ENCODE results near the gene MINAR1. TPM values are rescaled to one million over a fixed set of nuclear protein-coding genes. Genes with fewer than 3 reads are reported as not detected.

Gene MINAR1
- total RNA-seq, 4 donors from 2014 or later = 0.03 to 0.38 (median 0.17) TPM

DNA sequence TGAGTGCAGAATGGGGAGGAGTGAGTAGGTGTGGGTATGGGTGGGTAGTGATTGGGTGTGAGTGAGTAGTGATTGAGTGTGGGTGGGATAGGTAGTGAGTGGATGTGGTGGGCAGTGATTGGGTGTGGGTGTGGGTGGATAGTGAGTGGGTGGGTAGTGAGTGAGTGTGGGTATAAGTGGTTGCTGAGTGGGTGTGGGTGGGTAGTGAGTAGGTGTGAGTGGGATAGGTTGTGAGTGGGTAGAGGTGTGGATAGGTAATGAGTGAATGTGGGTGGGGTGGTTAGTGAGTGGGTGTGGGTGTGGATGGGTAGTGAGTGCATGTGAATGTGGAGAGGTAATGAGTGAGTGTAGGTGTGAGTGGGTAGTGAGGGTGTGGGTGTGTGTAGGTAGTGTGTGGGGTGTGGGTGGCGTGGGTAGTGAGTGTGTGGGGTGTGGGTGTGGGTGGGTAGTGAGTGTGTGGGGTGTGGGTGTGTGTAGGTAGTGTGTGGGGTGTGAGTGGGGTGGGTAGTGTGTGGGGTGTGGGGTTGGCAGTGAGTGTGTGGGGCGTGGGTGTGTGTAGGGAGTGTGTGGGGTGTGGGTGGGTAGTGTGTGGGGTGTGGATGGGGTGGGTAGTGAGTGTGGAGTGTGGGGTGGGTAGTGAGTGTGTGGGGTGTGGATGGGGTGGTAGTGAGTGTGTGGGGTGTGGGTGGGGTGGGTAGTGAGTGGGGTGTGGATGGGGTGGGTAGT is 5.3 kb downstream of the MINAR1 start:
- Histone ChIP-seq H3K36me3 (no peaks in the 10 kb centered on the region), H3K27me3 (peaks cover 0 to 40% (median 8%) of the 10 kb centered on the region in 4 donors), H3K4me1 (peaks cover 3 to 7% (median 4%) of the 10 kb centered on the region in 3 donors), H3K27ac (no peak overlapping the region), H3K9me3 (no peaks in the 10 kb centered on the region), H3K4me3 (no peak overlapping the region)
- intact Hi-C loops (cut with DNase I) = no loop called here
- WGBS, 2 donors = 43 to 71% methylated on average over 1 to 2 of the region's 2 CpGs
- no peak for TF ChIP-seq POLR2A (IDR thresholded peaks at IDR 0.05)
- TF ChIP-seq, protein P1, sequence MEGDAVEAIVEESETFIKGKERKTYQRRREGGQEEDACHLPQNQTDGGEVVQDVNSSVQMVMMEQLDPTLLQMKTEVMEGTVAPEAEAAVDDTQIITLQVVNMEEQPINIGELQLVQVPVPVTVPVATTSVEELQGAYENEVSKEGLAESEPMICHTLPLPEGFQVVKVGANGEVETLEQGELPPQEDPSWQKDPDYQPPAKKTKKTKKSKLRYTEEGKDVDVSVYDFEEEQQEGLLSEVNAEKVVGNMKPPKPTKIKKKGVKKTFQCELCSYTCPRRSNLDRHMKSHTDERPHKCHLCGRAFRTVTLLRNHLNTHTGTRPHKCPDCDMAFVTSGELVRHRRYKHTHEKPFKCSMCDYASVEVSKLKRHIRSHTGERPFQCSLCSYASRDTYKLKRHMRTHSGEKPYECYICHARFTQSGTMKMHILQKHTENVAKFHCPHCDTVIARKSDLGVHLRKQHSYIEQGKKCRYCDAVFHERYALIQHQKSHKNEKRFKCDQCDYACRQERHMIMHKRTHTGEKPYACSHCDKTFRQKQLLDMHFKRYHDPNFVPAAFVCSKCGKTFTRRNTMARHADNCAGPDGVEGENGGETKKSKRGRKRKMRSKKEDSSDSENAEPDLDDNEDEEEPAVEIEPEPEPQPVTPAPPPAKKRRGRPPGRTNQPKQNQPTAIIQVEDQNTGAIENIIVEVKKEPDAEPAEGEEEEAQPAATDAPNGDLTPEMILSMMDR (IDR thresholded peaks at IDR 0.05) = no peak
- DNase-seq = no peak

DNA sequence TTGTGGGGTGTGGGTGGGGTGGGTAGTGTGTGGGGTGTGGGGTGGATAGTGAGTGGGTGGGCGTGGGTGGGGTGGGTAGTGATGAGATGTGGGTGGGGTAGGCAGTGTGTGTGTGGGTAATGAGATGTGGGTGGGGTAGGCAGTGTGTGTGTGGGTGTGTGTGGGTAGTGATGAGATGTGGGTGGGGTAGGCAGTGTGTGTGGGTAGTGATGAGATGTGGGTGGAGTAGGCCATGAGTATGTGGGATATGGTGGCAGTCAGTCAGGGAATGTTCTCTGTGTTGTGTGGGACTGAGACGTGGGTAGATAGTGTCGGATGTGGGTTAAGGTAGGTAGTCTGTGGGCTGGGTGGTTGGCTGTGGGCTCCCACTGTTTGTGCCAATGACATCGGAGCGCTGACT is 7.1 kb downstream of the MINAR1 start:
- intact Hi-C loops (cut with DNase I) = no loop called here
- Histone ChIP-seq H3K27ac (no peak overlapping the region), H3K4me1 (no peaks in the 10 kb centered on the region), H3K27me3 (peaks cover 0 to 22% (median 0%) of the 10 kb centered on the region in 4 donors), H3K4me3 (no peak overlapping the region), H3K9me3 (no peaks in the 10 kb centered on the region), H3K36me3 (no peaks in the 10 kb centered on the region)
- TF ChIP-seq POLR2A (IDR thresholded peaks at IDR 0.05) = no peak
- TF ChIP-seq, protein P1 (IDR thresholded peaks at IDR 0.05) = no peak
- DNase-seq = no peak
- 81 to 93% methylated on average over 5 of the region's 5 CpGs for WGBS, 2 donors

DNA sequence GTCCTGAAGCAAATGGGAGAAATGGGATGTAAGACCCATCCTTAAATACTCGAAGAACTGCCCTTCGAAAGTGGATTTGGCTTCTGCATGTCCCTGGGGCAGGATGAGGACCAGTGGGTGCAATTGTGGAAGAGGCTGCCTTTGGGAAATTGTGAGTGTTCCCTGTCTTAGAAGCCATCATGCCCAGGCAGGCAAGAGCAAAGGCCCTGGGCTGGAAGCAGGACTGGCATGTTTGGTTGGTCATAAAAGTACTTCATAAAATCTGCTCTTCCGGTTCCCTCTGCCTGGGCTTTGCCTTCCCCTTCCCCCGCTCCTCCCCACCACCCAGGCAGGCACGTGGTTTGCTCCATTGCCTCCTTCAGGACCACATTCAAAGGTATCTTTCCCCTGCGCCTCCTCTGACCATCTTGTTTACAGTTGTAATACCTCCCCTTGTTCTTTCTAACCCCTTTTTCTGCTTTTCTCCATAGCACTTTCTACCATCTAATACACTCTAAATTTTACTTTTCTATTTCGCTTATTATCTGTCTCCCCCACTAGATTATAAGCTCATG is 8.3 kb downstream of the MINAR1 start:
- TF ChIP-seq, protein P1 (IDR thresholded peaks at IDR 0.05) = no peak
- no peak for TF ChIP-seq POLR2A (IDR thresholded peaks at IDR 0.05)
- no peak for DNase-seq
- no peak overlapping the region for H3K27ac ChIP-seq
- intact Hi-C loops (cut with DNase I) = no loop called here
- WGBS, 2 donors = 66% methylated on average over 7 of the region's 7 CpGs
- H3K4me1 ChIP-seq = no peaks in the 10 kb centered on the region
- H3K4me3 ChIP-seq = no peak overlapping the region
- H3K36me3 ChIP-seq = no peaks in the 10 kb centered on the region
- peaks cover 0 to 10% (median 0%) of the 10 kb centered on the region in 4 donors for H3K27me3 ChIP-seq
- no peaks in the 10 kb centered on the region for H3K9me3 ChIP-seq

DNA sequence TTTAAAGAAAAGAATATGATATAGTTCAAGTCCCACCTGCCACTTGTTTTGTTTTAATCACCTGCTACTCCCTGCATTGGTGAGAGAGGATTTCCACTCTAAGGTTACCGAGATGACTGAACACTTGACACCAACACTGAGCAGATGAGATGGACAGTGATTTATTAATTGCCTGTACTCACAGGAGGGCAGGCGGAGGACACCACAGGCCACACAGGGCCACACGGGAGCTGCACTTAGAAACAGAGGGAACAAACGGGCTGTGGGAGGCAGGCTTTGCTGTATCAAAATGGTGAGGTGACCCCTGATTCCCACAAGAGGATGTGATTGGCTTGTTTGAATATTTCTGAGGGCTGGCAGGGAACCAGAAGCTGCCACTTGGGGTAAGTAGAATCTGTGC is 10.8 kb downstream of the MINAR1 start:
- no peak overlapping the region for H3K4me3 ChIP-seq
- WGBS, 2 donors = 52 to 57% methylated on average over 4 of the region's 4 CpGs
- peaks cover 0 to 6% (median 4%) of the 10 kb centered on the region in 3 donors for H3K9me3 ChIP-seq
- no peaks in the 10 kb centered on the region for H3K36me3 ChIP-seq
- no peak for DNase-seq
- H3K4me1 ChIP-seq = no peaks in the 10 kb centered on the region
- intact Hi-C loops (cut with DNase I) = no loop called here
- no peaks in the 10 kb centered on the region for H3K27me3 ChIP-seq
- TF ChIP-seq, protein P1 (IDR thresholded peaks at IDR 0.05) = no peak
- TF ChIP-seq POLR2A (IDR thresholded peaks at IDR 0.05) = no peak
- H3K27ac ChIP-seq = no peak overlapping the region

DNA sequence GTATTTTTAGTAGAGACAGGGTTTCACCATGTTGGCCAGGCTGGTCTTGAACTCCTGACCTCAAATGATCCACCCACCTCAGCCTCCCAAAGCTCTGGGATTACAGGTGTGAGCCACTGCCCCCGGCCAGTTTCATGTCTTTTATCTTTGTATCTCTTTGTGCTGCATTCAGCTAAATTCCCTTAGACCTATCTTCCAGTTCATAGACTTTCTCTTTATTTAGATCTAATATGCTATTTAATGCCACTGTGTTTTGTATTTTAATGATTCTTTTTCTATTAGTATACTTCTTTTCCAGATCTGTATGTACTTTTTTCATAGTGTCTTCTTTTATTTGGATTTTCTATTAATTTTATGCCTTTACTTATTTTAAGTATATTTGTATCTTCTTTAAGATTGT is 14.9 kb downstream of the MINAR1 start:
- no peaks in the 10 kb centered on the region for H3K36me3 ChIP-seq
- no peak for DNase-seq
- H3K27ac ChIP-seq = no peak overlapping the region
- no peaks in the 10 kb centered on the region for H3K4me1 ChIP-seq
- 47 to 83% methylated on average over 1 of the region's 1 CpG for WGBS, 2 donors
- TF ChIP-seq POLR2A (IDR thresholded peaks at IDR 0.05) = no peak
- TF ChIP-seq, protein P1 (IDR thresholded peaks at IDR 0.05) = no peak
- peaks cover 0 to 6% (median 4%) of the 10 kb centered on the region in 3 donors for H3K9me3 ChIP-seq
- intact Hi-C loops (cut with DNase I) = no loop called here
- H3K27me3 ChIP-seq = peaks cover 0 to 31% (median 0%) of the 10 kb centered on the region in 4 donors
- no peak overlapping the region for H3K4me3 ChIP-seq

Measured in esophagus squamous epithelium (tissue), 5 donors.